Neural cell (in vitro differentiated cells): Measurements from ENCODE around the gene FLT3. TPM values are rescaled to one million over a fixed set of nuclear protein-coding genes. Genes with fewer than 3 reads are reported as not detected.

Experiments used
- H2AFZ ChIP-seq: fragments of 200-600, 300-800 bp; sonication (generic), shearing (Covaris generic); 2 replicates; pipeline ENCODE4 v1.6.0; 2014; ENCODE audit warnings: low read depth, mild to moderate bottlenecking, antibody characterized with exemption, low read length, moderate library complexity
- H3F3A ChIP-seq: fragments of 200-600 bp; shearing (Covaris generic); 2 replicates; pipeline ENCODE4 v1.6.1; 2016; ENCODE audit warnings: mild to moderate bottlenecking, moderate library complexity, mixed read lengths, antibody characterized with exemption, low read length; ENCODE audit not compliant: insufficient read depth, poor library complexity, severe bottlenecking
- H3K27ac ChIP-seq: fragments of 200-600, 300-800 bp; sonication (generic), shearing (Covaris generic); 2 replicates; pipeline ENCODE4 v1.5.1; 2014; ENCODE audit warnings: mild to moderate bottlenecking, low read length, moderate library complexity
- H3K27me3 ChIP-seq: fragments of 300-800, 200-600 bp; sonication (generic), shearing (Covaris generic); 2 replicates; pipeline ENCODE4 v1.6.0; 2014; ENCODE audit warnings: mild to moderate bottlenecking, low read depth, low read length, moderate library complexity; ENCODE audit not compliant: insufficient read depth
- H3K36me3 ChIP-seq: fragments of 300-800, 200-600 bp; sonication (generic), shearing (Covaris generic); 2 replicates; pipeline ENCODE4 v1.5.1; 2014; ENCODE audit warnings: mild to moderate bottlenecking, antibody characterized with exemption, low read length, moderate library complexity; ENCODE audit not compliant: insufficient read depth
- H3K4me2 ChIP-seq: fragments of 300-800, 200-600 bp; sonication (generic), shearing (Covaris generic); 2 replicates; pipeline ENCODE4 v1.6.0; 2014; ENCODE audit warnings: mild to moderate bottlenecking, low read length
- H3K4me3 ChIP-seq: fragments of 300-800, 200-600 bp; sonication (generic), shearing (Covaris generic); 2 replicates; pipeline ENCODE4 v1.5.1; 2014; ENCODE audit warnings: mild to moderate bottlenecking, low read length, moderate library complexity
- H3K79me2 ChIP-seq: fragments of 200-600 bp; shearing (Covaris generic); replicated peaks from 2 replicates; pipeline ENCODE4 v1.6.0; 2014; ENCODE audit warnings: mild to moderate bottlenecking, low read length, moderate library complexity; ENCODE audit not compliant: insufficient read depth
- H3K9ac ChIP-seq: fragments of 300-800, 200-600 bp; sonication (generic), shearing (Covaris generic); 2 replicates; pipeline ENCODE4 v1.6.1; 2016; ENCODE audit warnings: mild to moderate bottlenecking, low read length, mixed read lengths
- H3K9me2 ChIP-seq: fragments of 200-600 bp; shearing (Covaris generic); 2 replicates; pipeline ENCODE4 v1.6.1; 2016; ENCODE audit warnings: mild to moderate bottlenecking, low read length, mixed read lengths; ENCODE audit not compliant: insufficient read depth
- H3K9me3 ChIP-seq: fragments of 200-600, 300-800 bp; sonication (generic), shearing (Covaris generic); 2 replicates; pipeline ENCODE4 v1.6.1; 2016; ENCODE audit warnings: mild to moderate bottlenecking, mixed run types, low read length, moderate library complexity, mixed read lengths
- H4K20me1 ChIP-seq: fragments of 200-600 bp; shearing (Covaris generic); 2 replicates; pipeline ENCODE4 v1.6.1; 2016; ENCODE audit warnings: mild to moderate bottlenecking, mixed run types; ENCODE audit not compliant: insufficient read depth
- EP300 ChIP-seq: fragments of 450-650 bp; conservative IDR thresholded peaks from 2 replicates; pipeline ENCODE4 v1.6.1; 2014; ENCODE audit warnings: antibody characterized with exemption, mild to moderate bottlenecking, moderate library complexity; ENCODE audit not compliant: poor library complexity, severe bottlenecking
- EZH2 ChIP-seq: fragments of 200-600, 300-800 bp; shearing (Covaris generic), sonication (generic); IDR thresholded peaks from 2 replicates; pipeline ENCODE4 v1.6.1; 2014; ENCODE audit warnings: antibody characterized with exemption, low read length, borderline replicate concordance, mild to moderate bottlenecking; ENCODE audit not compliant: insufficient read depth, poor library complexity, severe bottlenecking
- MXI1 ChIP-seq: fragments of 450-650 bp; conservative IDR thresholded peaks from 2 replicates; pipeline ENCODE4 v1.6.1; 2014; ENCODE audit warnings: antibody characterized with exemption, mild to moderate bottlenecking; ENCODE audit not compliant: poor library complexity, severe bottlenecking
- POLR2AphosphoS5 ChIP-seq: IDR thresholded peaks from 2 replicates; pipeline ENCODE4 v1.6.1; 2012
- RAD21 ChIP-seq: fragments of 450-650 bp; conservative IDR thresholded peaks from 2 replicates; pipeline ENCODE4 v1.6.1; 2014; ENCODE audit warnings: antibody characterized with exemption, mild to moderate bottlenecking, moderate library complexity
- REST ChIP-seq: IDR thresholded peaks from 2 replicates; pipeline ENCODE4 v1.6.1; 2012; ENCODE audit warnings: borderline replicate concordance
- SMC3 ChIP-seq: fragments of 450-650 bp; conservative IDR thresholded peaks from 2 replicates; pipeline ENCODE4 v1.6.1; 2014; ENCODE audit warnings: antibody characterized with exemption, mild to moderate bottlenecking, moderate library complexity; ENCODE audit not compliant: poor library complexity
- TAF1 ChIP-seq: IDR thresholded peaks from 2 replicates; pipeline ENCODE4 v1.6.1; 2012; ENCODE audit warnings: low read depth
- polyA plus RNA-seq: library from polyadenylated mRNA; depleted of rRNA; stranded (reverse); fragments of >200 nt; gene quantifications from 2 replicates; pipeline ENCODE4 v1.2.3, GENCODE V29; 2014
- TF ChIP-seq, protein P1 (sequence below): fragments of 450-650 bp; IDR thresholded peaks from 2 replicates; pipeline ENCODE4 v1.5.1; 2014; ENCODE audit warnings: antibody characterized with exemption, mild to moderate bottlenecking, moderate library complexity; ENCODE audit not compliant: poor library complexity, severe bottlenecking

The FLT3 gene
- polyA plus RNA-seq, 1 donor from 2014 or later: 0.41 TPM

DNA sequence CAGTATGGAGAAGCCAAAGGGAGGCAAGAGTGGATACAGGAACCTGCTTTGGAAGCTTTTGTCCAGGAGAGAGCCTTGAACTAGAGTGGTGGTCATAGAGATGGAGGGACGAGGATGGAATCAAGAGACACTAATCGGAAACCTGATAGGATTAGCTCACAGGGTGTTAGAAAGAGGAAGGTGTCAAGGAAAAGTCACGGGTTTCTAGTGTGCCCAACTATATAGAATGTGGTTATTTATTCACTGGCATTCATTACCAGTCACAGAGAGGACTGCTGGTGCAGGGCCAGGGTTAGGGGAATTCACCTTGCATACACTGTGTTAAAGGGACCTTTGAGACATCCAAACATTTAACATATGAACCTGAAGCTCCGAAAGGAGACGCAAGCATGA lies 68.5 kb downstream of the FLT3 start:
- no peaks in the 10 kb centered on the region for H3K9me2 ChIP-seq
- no peak overlapping the region for H3K4me3 ChIP-seq
- no peaks in the 10 kb centered on the region for H3K79me2 ChIP-seq
- no peaks in the 10 kb centered on the region for H3F3A ChIP-seq
- H2AFZ ChIP-seq: no peak overlapping the region
- H4K20me1 ChIP-seq: no peaks in the 10 kb centered on the region
- H3K4me2 ChIP-seq: no peak overlapping the region
- no peak overlapping the region for H3K9ac ChIP-seq
- H3K27me3 ChIP-seq: no peaks in the 10 kb centered on the region
- H3K36me3 ChIP-seq: no peaks in the 10 kb centered on the region
- no peak for TF ChIP-seq EP300
- no peak for TF ChIP-seq EZH2
- H3K9me3 ChIP-seq: no peaks in the 10 kb centered on the region
- H3K27ac ChIP-seq: no peak overlapping the region

- Histone ChIP-seq H3F3A (no peaks in the 10 kb centered on the region), H3K4me2 (no peak overlapping the region), H3K4me3 (no peak overlapping the region), H3K9me2 (no peaks in the 10 kb centered on the region), H3K79me2 (no peaks in the 10 kb centered on the region), H2AFZ (no peak overlapping the region), H3K27ac (no peak overlapping the region), H4K20me1 (no peaks in the 10 kb centered on the region), H3K9me3 (no peaks in the 10 kb centered on the region), H3K9ac (no peak overlapping the region), H3K27me3 (no peaks in the 10 kb centered on the region), H3K36me3 (no peaks in the 10 kb centered on the region)
- TF ChIP-seq RAD21 (no peak), EZH2 (no peak), MXI1 (no peak), TAF1 (no peak), SMC3 (no peak), REST (no peak), POLR2AphosphoS5 (no peak), EP300 (no peak)
- TF ChIP-seq, protein P1, sequence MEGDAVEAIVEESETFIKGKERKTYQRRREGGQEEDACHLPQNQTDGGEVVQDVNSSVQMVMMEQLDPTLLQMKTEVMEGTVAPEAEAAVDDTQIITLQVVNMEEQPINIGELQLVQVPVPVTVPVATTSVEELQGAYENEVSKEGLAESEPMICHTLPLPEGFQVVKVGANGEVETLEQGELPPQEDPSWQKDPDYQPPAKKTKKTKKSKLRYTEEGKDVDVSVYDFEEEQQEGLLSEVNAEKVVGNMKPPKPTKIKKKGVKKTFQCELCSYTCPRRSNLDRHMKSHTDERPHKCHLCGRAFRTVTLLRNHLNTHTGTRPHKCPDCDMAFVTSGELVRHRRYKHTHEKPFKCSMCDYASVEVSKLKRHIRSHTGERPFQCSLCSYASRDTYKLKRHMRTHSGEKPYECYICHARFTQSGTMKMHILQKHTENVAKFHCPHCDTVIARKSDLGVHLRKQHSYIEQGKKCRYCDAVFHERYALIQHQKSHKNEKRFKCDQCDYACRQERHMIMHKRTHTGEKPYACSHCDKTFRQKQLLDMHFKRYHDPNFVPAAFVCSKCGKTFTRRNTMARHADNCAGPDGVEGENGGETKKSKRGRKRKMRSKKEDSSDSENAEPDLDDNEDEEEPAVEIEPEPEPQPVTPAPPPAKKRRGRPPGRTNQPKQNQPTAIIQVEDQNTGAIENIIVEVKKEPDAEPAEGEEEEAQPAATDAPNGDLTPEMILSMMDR: no peak
These were observed 69.0 kb downstream of the FLT3 start for GRCh38 chr13:28031220-28031895.
